Hepatocyte (in vitro differentiated cells): ENCODE measurements around the gene CCDC18. TPM values are rescaled to one million over a fixed set of nuclear protein-coding genes. Genes with fewer than 3 reads are reported as not detected.

Experiments used
- DNase-seq: peaks from one replicate; pipeline ENCODE4 v3.0.0-alpha.2; 2016; ENCODE audit warnings: low spot score
- H2AFZ ChIP-seq: fragments of 200-600 bp; sonication (generic); 2 replicates; pipeline ENCODE4 v1.6.0; 2016; ENCODE audit warnings: antibody characterized with exemption, mild to moderate bottlenecking
- H3K27ac ChIP-seq: fragments of 200-600 bp; sonication (generic); 2 replicates; pipeline ENCODE4 v1.5.1; 2016; ENCODE audit warnings: mild to moderate bottlenecking
- H3K27me3 ChIP-seq: fragments of 200-600 bp; sonication (generic); 2 replicates; pipeline ENCODE4 v1.6.1; 2016
- H3K36me3 ChIP-seq: fragments of 200-600 bp; sonication (generic); replicated peaks from 2 replicates; pipeline ENCODE4 v1.5.1; 2016; ENCODE audit warnings: low read depth; ENCODE audit not compliant: insufficient read depth
- H3K4me1 ChIP-seq: fragments of 200-600 bp; sonication (generic); 2 replicates; pipeline ENCODE4 v1.5.1; 2016; ENCODE audit warnings: mild to moderate bottlenecking, moderate library complexity; ENCODE audit not compliant: insufficient read depth
- H3K4me2 ChIP-seq: fragments of 200-600 bp; sonication (generic); 2 replicates; pipeline ENCODE4 v1.6.0; 2016
- H3K4me3 ChIP-seq: fragments of 200-600 bp; sonication (generic); 2 replicates; pipeline ENCODE4 v1.5.1; 2016; ENCODE audit warnings: mild to moderate bottlenecking
- H3K79me2 ChIP-seq: fragments of 200-600 bp; sonication (generic); 2 replicates; pipeline ENCODE4 v1.6.0; 2017; ENCODE audit warnings: mild to moderate bottlenecking
- H3K9me2 ChIP-seq: fragments of 200-600 bp; sonication (generic); replicated peaks from 2 replicates; pipeline ENCODE4 v1.6.0; 2017; ENCODE audit warnings: mild to moderate bottlenecking; ENCODE audit not compliant: insufficient read depth
- H3K9me3 ChIP-seq: fragments of 200-600 bp; sonication (generic); 2 replicates; pipeline ENCODE4 v1.5.1; 2016; ENCODE audit warnings: low read depth, mild to moderate bottlenecking
- H4K20me1 ChIP-seq: fragments of 200-600 bp; sonication (generic); 2 replicates; pipeline ENCODE4 v1.6.0; 2016; ENCODE audit warnings: mild to moderate bottlenecking; ENCODE audit not compliant: insufficient read depth, poor library complexity, severe bottlenecking
- EZH2 ChIP-seq: fragments of 200-600 bp; sonication (generic); IDR thresholded peaks from 2 replicates; pipeline ENCODE4 v1.6.1; 2016; ENCODE audit warnings: antibody characterized with exemption, mild to moderate bottlenecking, borderline replicate concordance
- EZH2phosphoT487 ChIP-seq: fragments of 200-600 bp; sonication (generic); IDR thresholded peaks from one replicate; pipeline ENCODE4 v1.6.1; 2018; ENCODE audit warnings: antibody characterized with exemption, mild to moderate bottlenecking, low read depth, moderate library complexity; ENCODE audit not compliant: unreplicated experiment, severe bottlenecking
- WGBS: methylation state at CpG from one replicate; pipeline ENCODE4 v1.1.6; 2016; ENCODE audit warnings: low lambda C conversion rate; ENCODE audit errors: missing lambda C conversion rate; 5-methylcytosine and 5-hydroxymethylcytosine counted together
- polyA plus RNA-seq: library from polyadenylated mRNA; unstranded; fragments of >200 nt; fragmentation: Nextera tagmentation; extraction: Ambion mirVana; gene quantifications from 2 replicates; pipeline ENCODE4 v1.2.1, GENCODE V29; 2016
- total RNA-seq: library from RNA; depleted of rRNA; stranded (reverse); fragments of >200 nt; gene quantifications from 2 replicates; pipeline ENCODE4 v1.2.3, GENCODE V29; 2014
- TF ChIP-seq, protein P1 (sequence below): fragments of 200-600 bp; sonication (generic); IDR thresholded peaks from 2 replicates; pipeline ENCODE4 v1.5.1; 2016; ENCODE audit warnings: antibody characterized with exemption, mild to moderate bottlenecking; ENCODE audit not compliant: poor library complexity

The CCDC18 gene
- total and polyA plus RNA-seq, 2 experiments from 2014 or later, result 4.9 to 6.8 TPM

DNA sequence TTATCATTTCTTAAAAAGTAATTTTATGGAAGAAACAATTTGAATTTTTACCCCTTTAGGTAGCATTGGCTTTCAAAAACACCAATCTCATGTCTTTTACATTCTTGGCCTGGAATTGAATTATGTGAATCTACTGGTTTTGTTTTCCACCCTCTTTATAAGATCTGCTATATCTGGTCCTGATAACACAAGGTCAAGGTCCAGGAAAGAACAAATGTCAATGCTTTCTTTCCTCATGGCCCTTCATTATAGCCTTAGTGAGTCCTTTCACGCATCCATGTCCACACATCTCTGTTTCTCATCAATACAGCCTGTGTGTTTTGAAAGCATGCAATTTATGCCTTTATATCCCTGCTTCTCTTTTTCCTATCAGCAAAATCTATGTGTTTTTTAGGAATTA lies 141.2 kb downstream of the CCDC18 start:
- H3K79me2 ChIP-seq, result no peaks in the 10 kb centered on the region
- H3K4me3 ChIP-seq, result no peak overlapping the region
- TF ChIP-seq, protein P1, sequence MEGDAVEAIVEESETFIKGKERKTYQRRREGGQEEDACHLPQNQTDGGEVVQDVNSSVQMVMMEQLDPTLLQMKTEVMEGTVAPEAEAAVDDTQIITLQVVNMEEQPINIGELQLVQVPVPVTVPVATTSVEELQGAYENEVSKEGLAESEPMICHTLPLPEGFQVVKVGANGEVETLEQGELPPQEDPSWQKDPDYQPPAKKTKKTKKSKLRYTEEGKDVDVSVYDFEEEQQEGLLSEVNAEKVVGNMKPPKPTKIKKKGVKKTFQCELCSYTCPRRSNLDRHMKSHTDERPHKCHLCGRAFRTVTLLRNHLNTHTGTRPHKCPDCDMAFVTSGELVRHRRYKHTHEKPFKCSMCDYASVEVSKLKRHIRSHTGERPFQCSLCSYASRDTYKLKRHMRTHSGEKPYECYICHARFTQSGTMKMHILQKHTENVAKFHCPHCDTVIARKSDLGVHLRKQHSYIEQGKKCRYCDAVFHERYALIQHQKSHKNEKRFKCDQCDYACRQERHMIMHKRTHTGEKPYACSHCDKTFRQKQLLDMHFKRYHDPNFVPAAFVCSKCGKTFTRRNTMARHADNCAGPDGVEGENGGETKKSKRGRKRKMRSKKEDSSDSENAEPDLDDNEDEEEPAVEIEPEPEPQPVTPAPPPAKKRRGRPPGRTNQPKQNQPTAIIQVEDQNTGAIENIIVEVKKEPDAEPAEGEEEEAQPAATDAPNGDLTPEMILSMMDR, result no peak
- TF ChIP-seq EZH2 (no peak), EZH2phosphoT487 (no peak)
- H4K20me1 ChIP-seq, result no peaks in the 10 kb centered on the region
- H3K27me3 ChIP-seq, result no peaks in the 10 kb centered on the region
- no peaks in the 10 kb centered on the region for H3K9me3 ChIP-seq
- peaks cover 15% of the 10 kb centered on the region for H3K4me1 ChIP-seq
- H2AFZ ChIP-seq, result no peak overlapping the region
- H3K9me2 ChIP-seq, result no peaks in the 10 kb centered on the region
- DNase-seq, result no peak
- 88% methylated on average over 1 of the region's 1 CpG for WGBS
- no peak overlapping the region for H3K4me2 ChIP-seq
- H3K27ac ChIP-seq, result no peak overlapping the region
- no peaks in the 10 kb centered on the region for H3K36me3 ChIP-seq

DNA sequence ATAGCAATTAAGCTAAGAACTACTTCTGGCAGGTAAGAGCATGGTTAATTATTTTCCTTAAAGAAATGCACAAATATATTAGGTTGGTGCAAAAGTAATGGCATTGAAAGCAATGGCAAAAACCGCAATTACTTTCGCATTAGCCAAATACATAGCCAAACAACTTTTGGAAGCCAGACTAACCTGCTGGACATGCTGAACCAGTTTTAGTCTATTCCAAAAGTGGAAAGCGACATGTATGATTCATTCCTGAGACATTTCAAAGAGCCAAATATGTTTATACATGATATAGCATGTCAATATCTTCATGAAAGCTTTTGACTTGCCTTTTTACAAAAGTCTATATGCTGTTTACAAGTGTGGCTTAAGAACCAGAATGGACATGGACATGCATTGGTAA lies 141.8 kb downstream of the CCDC18 start:
- H3K9me2 ChIP-seq, result no peaks in the 10 kb centered on the region
- H3K27ac ChIP-seq, result no peak overlapping the region
- DNase-seq, result no peak
- no peak overlapping the region for H3K4me3 ChIP-seq
- TF ChIP-seq EZH2 (no peak), EZH2phosphoT487 (no peak)
- TF ChIP-seq, protein P1, result no peak
- H3K79me2 ChIP-seq, result no peaks in the 10 kb centered on the region
- no peaks in the 10 kb centered on the region for H3K36me3 ChIP-seq
- no peaks in the 10 kb centered on the region for H4K20me1 ChIP-seq
- H3K27me3 ChIP-seq, result no peaks in the 10 kb centered on the region
- 83% methylated on average over 3 of the region's 3 CpGs for WGBS
- H2AFZ ChIP-seq, result no peak overlapping the region
- H3K4me2 ChIP-seq, result no peak overlapping the region
- H3K4me1 ChIP-seq, result peaks cover 15% of the 10 kb centered on the region
- no peaks in the 10 kb centered on the region for H3K9me3 ChIP-seq

DNA sequence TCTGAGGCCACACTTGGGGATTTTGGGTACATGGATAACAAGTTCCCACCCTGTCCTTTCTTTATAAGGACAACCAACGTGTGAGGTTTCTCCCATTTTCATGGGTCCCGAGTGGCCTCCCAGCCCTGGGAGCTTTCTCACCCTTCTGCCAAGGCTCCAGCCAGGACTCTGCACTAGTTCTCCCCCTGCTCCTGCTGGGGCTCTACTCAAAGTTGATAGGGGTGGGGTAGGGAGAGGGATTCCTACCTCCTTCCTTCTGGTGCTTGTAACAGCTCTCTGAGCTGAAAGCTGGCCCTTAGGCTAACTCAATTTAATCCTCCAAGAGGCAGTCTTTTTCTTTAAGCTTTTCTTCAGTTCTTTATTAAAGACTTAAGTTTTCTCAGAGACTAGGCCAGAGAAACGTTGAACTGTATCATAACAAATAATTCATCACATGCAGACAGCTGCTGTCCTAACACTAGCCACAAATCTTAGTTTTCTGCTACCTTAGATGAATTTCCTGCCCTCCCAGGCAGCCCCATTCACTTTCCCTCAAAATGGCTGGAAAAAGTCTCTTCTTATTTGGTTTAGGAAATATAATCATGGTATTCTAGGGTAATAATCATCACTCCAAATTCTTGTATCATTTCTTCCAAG lies 142.8 kb downstream of the CCDC18 start:
- WGBS, result 58% methylated on average over 3 of the region's 3 CpGs
- Histone ChIP-seq H2AFZ (no peak overlapping the region), H3K36me3 (no peaks in the 10 kb centered on the region), H3K9me2 (no peaks in the 10 kb centered on the region), H3K27ac (no peak overlapping the region), H3K4me2 (no peak overlapping the region), H3K79me2 (no peaks in the 10 kb centered on the region), H3K9me3 (no peaks in the 10 kb centered on the region), H4K20me1 (no peaks in the 10 kb centered on the region), H3K4me3 (no peak overlapping the region), H3K27me3 (no peaks in the 10 kb centered on the region), H3K4me1 (peaks cover 15% of the 10 kb centered on the region)
- TF ChIP-seq EZH2phosphoT487 (no peak), EZH2 (no peak)
- TF ChIP-seq, protein P1, result no peak
- no peak for DNase-seq
